Peyer's patch (tissue), 4 donors: Measurements from ENCODE around the gene DACT3.

Source experiments
- CTCF ChIP-seq, 6 experiments: fragments of 450-650 bp in 4 of 6; fragments of 200-600 bp in 2 of 6; sonication (generic) in 1 of 6; IDR thresholded peaks; one replicate each; pipeline ENCODE4 v1.5.1; 2017 to 2019; ENCODE audit warnings: antibody characterized with exemption in 6 of 6, mild to moderate bottlenecking in 3 of 6, moderate library complexity in 1 of 6
- POLR2A ChIP-seq, 2 donors: fragments of 450-650 bp; IDR thresholded peaks; one replicate each; pipeline ENCODE4 v1.5.1; 2017; ENCODE audit warnings: antibody characterized with exemption in 2 of 2, mild to moderate bottlenecking in 2 of 2, moderate library complexity in 2 of 2

DNA sequence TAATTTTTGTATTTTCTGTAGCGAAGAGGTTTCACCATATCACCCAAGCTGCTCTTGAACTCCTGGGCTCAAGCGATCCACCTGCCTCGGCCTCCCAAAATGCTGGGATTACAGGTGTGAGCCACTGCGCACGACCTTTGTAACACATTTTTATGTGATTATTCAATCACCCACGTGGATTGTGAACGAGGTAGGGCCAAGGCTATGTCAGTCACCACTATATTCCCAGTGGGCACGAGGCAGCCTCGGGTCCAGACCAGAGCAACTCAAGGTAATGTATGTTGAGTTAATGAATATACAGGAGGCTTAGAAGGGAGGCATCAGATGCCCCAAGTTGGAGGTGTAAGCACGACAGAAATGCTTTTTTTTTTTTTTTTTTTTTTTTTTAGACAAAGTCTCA lies 45.0 kb downstream of the DACT3 start:
- TF ChIP-seq CTCF (IDR thresholded peaks at IDR 0.05) (no peak), POLR2A (IDR thresholded peaks at IDR 0.05) (no peak)
